Mesendoderm (in vitro differentiated cells): Measurements from ENCODE around the gene UBXN2A. TPM values are rescaled to one million over a fixed set of nuclear protein-coding genes. Genes with fewer than 3 reads are reported as not detected.

Source experiments
- DNase-seq: peaks from one replicate; pipeline ENCODE4 v3.0.0; 2013
- H2AK5ac ChIP-seq: 2 replicates; pipeline ENCODE4 v1.6.1; 2013; ENCODE audit warnings: low read length, inconsistent platforms
- H2BK120ac ChIP-seq: 2 replicates; pipeline ENCODE4 v1.6.1; 2013; ENCODE audit warnings: low read depth, mild to moderate bottlenecking, low read length, moderate library complexity, mixed read lengths
- H2BK15ac ChIP-seq: replicated peaks from 2 replicates; pipeline ENCODE4 v1.6.1; 2013; ENCODE audit warnings: low read depth, mild to moderate bottlenecking, moderate library complexity
- H2BK5ac ChIP-seq: 2 replicates; pipeline ENCODE4 v1.6.1; 2013; ENCODE audit warnings: low read length, inconsistent platforms
- H3K18ac ChIP-seq: 2 replicates; pipeline ENCODE4 v1.6.1; 2013; ENCODE audit warnings: mild to moderate bottlenecking, low read length, mixed read lengths
- H3K23ac ChIP-seq: one replicate; pipeline ENCODE4 v1.6.1; 2013; ENCODE audit warnings: low read length
- H3K27ac ChIP-seq: 2 replicates; pipeline ENCODE4 v1.5.1; 2013; ENCODE audit warnings: low read depth, mild to moderate bottlenecking, inconsistent platforms, low read length, moderate library complexity
- H3K27me3 ChIP-seq: 2 replicates; pipeline ENCODE4 v1.6.1; 2013; ENCODE audit warnings: low read length, control low read depth, mild to moderate bottlenecking, inconsistent platforms; ENCODE audit not compliant: insufficient read depth, poor library complexity
- H3K36me3 ChIP-seq: 2 replicates; pipeline ENCODE4 v1.6.1; 2013; ENCODE audit warnings: low read length, inconsistent platforms; ENCODE audit not compliant: control insufficient read depth, insufficient read depth
- H3K4ac ChIP-seq: one replicate; pipeline ENCODE4 v1.6.1; 2013; ENCODE audit warnings: low read depth, mild to moderate bottlenecking, low read length, moderate library complexity
- H3K4me1 ChIP-seq: 2 replicates; pipeline ENCODE4 v1.6.1; 2013; ENCODE audit warnings: low read depth, low read length, inconsistent platforms; ENCODE audit not compliant: control insufficient read depth
- H3K4me2 ChIP-seq: 2 replicates; pipeline ENCODE4 v1.6.1; 2013; ENCODE audit warnings: low read length
- H3K4me3 ChIP-seq: 2 replicates; pipeline ENCODE4 v1.5.1; 2013; ENCODE audit warnings: mild to moderate bottlenecking, low read length
- H3K56ac ChIP-seq: one replicate; pipeline ENCODE4 v1.6.1; 2013; ENCODE audit warnings: low read length
- H3K79me1 ChIP-seq: 2 replicates; pipeline ENCODE4 v1.6.1; 2013; ENCODE audit warnings: low read length, inconsistent platforms
- H3K79me2 ChIP-seq: 2 replicates; pipeline ENCODE4 v1.6.1; 2013; ENCODE audit warnings: mild to moderate bottlenecking, low read length; ENCODE audit not compliant: control insufficient read depth, insufficient read depth
- H3K9ac ChIP-seq: 2 replicates; pipeline ENCODE4 v1.6.1; 2013; ENCODE audit warnings: low read length, inconsistent platforms
- H4K5ac ChIP-seq: one replicate; pipeline ENCODE4 v1.6.1; 2013; ENCODE audit warnings: low read length
- H4K8ac ChIP-seq: one replicate; pipeline ENCODE4 v1.6.1; 2013; ENCODE audit warnings: low read depth, mild to moderate bottlenecking, control low read depth, low read length, moderate library complexity
- WGBS: extraction: QIAGEN DNeasy Blood & Tissue Kit; methylation state at CpG from one replicate; pipeline ENCODE4 v1.1.7; 2013; ENCODE audit warnings: low lambda C conversion rate, missing lambda C conversion rate; ENCODE audit not compliant: insufficient coverage; ENCODE audit errors: extremely low coverage; 5-methylcytosine and 5-hydroxymethylcytosine counted together
- small RNA-seq: library from polyadenylated mRNA; stranded (forward); fragments of <200 nt; extraction: miRNeasy Mini kit (QIAGEN cat#:217004); gene quantifications from one replicate; pipeline ENCODE3, GENCODE V24; 2013; ENCODE audit not compliant: insufficient read depth

UBXN2A gene

DNA sequence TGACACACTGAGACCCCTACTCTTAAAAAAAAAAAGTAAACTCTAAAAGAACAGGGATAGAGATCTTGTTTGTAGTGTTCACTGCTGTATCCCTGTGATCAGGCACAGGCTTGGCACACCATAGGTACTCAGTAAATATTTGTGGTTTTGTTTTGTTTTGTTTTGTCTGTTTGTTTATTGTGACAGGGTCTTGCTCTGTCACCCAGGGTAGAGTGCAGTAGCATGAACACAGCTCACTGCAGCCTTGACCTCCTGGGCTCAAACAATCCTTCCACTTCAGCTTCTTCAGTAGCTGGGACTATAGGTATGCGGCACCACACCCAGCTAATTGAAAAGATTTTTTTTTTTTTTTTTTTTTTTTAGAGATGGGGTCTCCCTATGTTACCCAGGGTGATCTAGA is 112.7 kb downstream of the UBXN2A start:
- Histone ChIP-seq H3K4me2 (no peak overlapping the region), H3K79me2 (no peaks in the 10 kb centered on the region), H3K9ac (no peak overlapping the region), H3K4me3 (no peak overlapping the region), H3K36me3 (no peaks in the 10 kb centered on the region), H2BK15ac (no peak overlapping the region), H3K56ac (no peak overlapping the region), H3K18ac (no peak overlapping the region), H2BK120ac (no peak overlapping the region), H3K27ac (no peak overlapping the region), H3K23ac (no peak overlapping the region), H4K5ac (no peak overlapping the region), H3K4ac (no peak overlapping the region), H2AK5ac (no peak overlapping the region), H4K8ac (no peak overlapping the region), H3K4me1 (no peaks in the 10 kb centered on the region), H3K79me1 (no peaks in the 10 kb centered on the region), H2BK5ac (no peak overlapping the region), H3K27me3 (no peaks in the 10 kb centered on the region)
- no CpG with 5 or more reads among the region's 1 CpG for WGBS
- no peak for DNase-seq

Small RNA genes within 50 kb of the gene (small RNA-seq; reads per million reads assigned to genes)
- not detected for gene RN7SL610P
- not detected for gene RNU6-370P
